ENCODE results near the gene PRMT3.
"Not testable (repeated sequence)": the region's sequence is repeated elsewhere in the genome, so short reads cannot be mapped to it uniquely, and the experiment has no call there.

Gene PRMT3

GRCh38 chr11:20387261-20388095 lies at the start of gene PRMT3:
Gene PRMT3 (plus strand): TSS chr11:20387716. CDS start chr11:20387747, 31 bp downstream.
- peak; percentile 91 to 96 for DNase-seq (ENCODE audit: low read depth in 2 of 2)

- no peak for DNase-seq (ENCODE audit: low read depth in 2 of 2)
These were observed 45.0 kb upstream of the PRMT3 start for GRCh38 chr11:20342347-20343141.

- no peak for DNase-seq (ENCODE audit: low read depth in 2 of 2)
These were observed 36.4 kb upstream of the PRMT3 start for GRCh38 chr11:20351136-20351535.

GRCh38 chr11:20351751-20352262 lies 35.7 kb upstream of the PRMT3 start:
- no peak for DNase-seq (ENCODE audit: low read depth in 2 of 2)

- DNase-seq (ENCODE audit: low read depth in 2 of 2): no peak
These were observed 33.6 kb upstream of the PRMT3 start for GRCh38 chr11:20353829-20354434.

GRCh38 chr11:20355221-20356219 lies 32.0 kb upstream of the PRMT3 start:
- no peak for DNase-seq (ENCODE audit: low read depth in 2 of 2)

GRCh38 chr11:20357150-20357549 lies 30.4 kb upstream of the PRMT3 start:
- no peak for DNase-seq (ENCODE audit: low read depth in 2 of 2)

GRCh38 chr11:20360650-20361049 lies 26.9 kb upstream of the PRMT3 start:
- no peak for DNase-seq (ENCODE audit: low read depth in 2 of 2)

GRCh38 chr11:20362481-20362880 lies 25.0 kb upstream of the PRMT3 start:
- no peak for DNase-seq (ENCODE audit: low read depth in 2 of 2)

GRCh38 chr11:20363149-20363499 lies 24.4 kb upstream of the PRMT3 start:
- no peak for DNase-seq (ENCODE audit: low read depth in 2 of 2)

GRCh38 chr11:20363500-20364340 lies 23.8 kb upstream of the PRMT3 start, which contains the start of gene HTATIP2:
Gene HTATIP2 (plus strand): TSS chr11:20363714. CDS start chr11:20364238, 524 bp downstream.
- DNase-seq (ENCODE audit: low read depth in 2 of 2): peak; percentile 33 to 59

GRCh38 chr11:20364341-20364792 lies 23.1 kb upstream of the PRMT3 start:
- DNase-seq (ENCODE audit: low read depth in 2 of 2): no peak

- not testable (repeated sequence) for DNase-seq (ENCODE audit: low read depth in 2 of 2)
These were observed 22.1 kb upstream of the PRMT3 start for GRCh38 chr11:20365465-20365864.

GRCh38 chr11:20367313-20367948 lies 20.1 kb upstream of the PRMT3 start:
- DNase-seq (ENCODE audit: low read depth in 2 of 2): peak in 1 of 2 donors; percentile 39

- no peak for DNase-seq (ENCODE audit: low read depth in 2 of 2)
These were observed 19.1 kb upstream of the PRMT3 start for GRCh38 chr11:20368438-20368837.

GRCh38 chr11:20369826-20370225 lies 17.7 kb upstream of the PRMT3 start:
- no peak for DNase-seq (ENCODE audit: low read depth in 2 of 2)

GRCh38 chr11:20372081-20372626 lies 15.4 kb upstream of the PRMT3 start:
- DNase-seq (ENCODE audit: low read depth in 2 of 2): no peak

GRCh38 chr11:20373147-20373546 lies 14.4 kb upstream of the PRMT3 start:
- no peak for DNase-seq (ENCODE audit: low read depth in 2 of 2)

- DNase-seq (ENCODE audit: low read depth in 2 of 2): no peak
These were observed 13.8 kb upstream of the PRMT3 start for GRCh38 chr11:20373568-20374209.

Measured in stimulated activated CD4-positive, alpha-beta T cell treated with anti-CD3 and anti-CD28 coated beads, Interleukin-1b, Interleukin-23, amount 100 ng/mL, for 1 hour (primary cell).